Suprapubic skin (tissue), 4 donors: ENCODE measurements around the gene ADM. TPM values are rescaled to one million over a fixed set of nuclear protein-coding genes. Genes with fewer than 3 reads are reported as not detected.

Experiments used
- DNase-seq, 2 donors: peaks; one replicate each; pipeline ENCODE4 v3.0.0-alpha.2; 2019; ENCODE audit warnings: low spot score in 2 of 2
- H3K27ac ChIP-seq: fragments of 200-600 bp; sonication (generic); one replicate; pipeline ENCODE4 v1.5.1; 2019
- H3K27me3 ChIP-seq: fragments of 200-600 bp; sonication (generic); one replicate; pipeline ENCODE4 v1.5.1; 2019
- H3K36me3 ChIP-seq: fragments of 200-600 bp; sonication (generic); one replicate; pipeline ENCODE4 v1.5.1; 2019
- H3K4me1 ChIP-seq: fragments of 200-600 bp; sonication (generic); one replicate; pipeline ENCODE4 v1.5.1; 2019
- H3K4me3 ChIP-seq: fragments of 200-600 bp; sonication (generic); one replicate; pipeline ENCODE4 v1.5.1; 2019; ENCODE audit warnings: mild to moderate bottlenecking
- H3K9me3 ChIP-seq: fragments of 200-600 bp; sonication (generic); one replicate; pipeline ENCODE4 v1.5.1; 2019
- EP300 ChIP-seq: sonication (generic); formaldehyde crosslinking; IDR thresholded peaks from one replicate; pipeline ENCODE4 v1.6.1; 2017; ENCODE audit warnings: antibody characterized with exemption
- POLR2A ChIP-seq, 2 donors: fragments of 450-650 bp; IDR thresholded peaks; one replicate each; pipeline ENCODE4 v1.6.1; 2017; ENCODE audit warnings: antibody characterized with exemption in 2 of 2, mild to moderate bottlenecking in 2 of 2, moderate library complexity in 2 of 2
- POLR2AphosphoS5 ChIP-seq, 3 donors: sonication (generic); formaldehyde crosslinking; IDR thresholded peaks; one replicate each; pipeline ENCODE4 v1.6.1; 2017; ENCODE audit warnings: antibody characterized with exemption in 3 of 3
- WGBS: methylation state at CpG from one replicate; pipeline ENCODE4 v1.1.5; 2018; 5-methylcytosine and 5-hydroxymethylcytosine counted together
- total RNA-seq, 4 donors: library from RNA; depleted of rRNA; stranded (reverse); fragments of >200 nt; gene quantifications; one replicate each; pipeline ENCODE4 v1.1.0, GENCODE V29; 2016
- TF ChIP-seq, protein P1 (sequence below), 2 donors: fragments of 200-600 bp in 1 of 2; fragments of 450-650 bp in 1 of 2; sonication (generic) in 1 of 2; IDR thresholded peaks; one replicate each; pipeline ENCODE4 v1.5.1; 2016 to 2019; ENCODE audit warnings: antibody characterized with exemption in 2 of 2, mild to moderate bottlenecking in 1 of 2, moderate library complexity in 1 of 2

ADM gene
- total RNA-seq, 4 donors from 2014 or later = 48.7 to 140 (median 69.0) TPM

DNA sequence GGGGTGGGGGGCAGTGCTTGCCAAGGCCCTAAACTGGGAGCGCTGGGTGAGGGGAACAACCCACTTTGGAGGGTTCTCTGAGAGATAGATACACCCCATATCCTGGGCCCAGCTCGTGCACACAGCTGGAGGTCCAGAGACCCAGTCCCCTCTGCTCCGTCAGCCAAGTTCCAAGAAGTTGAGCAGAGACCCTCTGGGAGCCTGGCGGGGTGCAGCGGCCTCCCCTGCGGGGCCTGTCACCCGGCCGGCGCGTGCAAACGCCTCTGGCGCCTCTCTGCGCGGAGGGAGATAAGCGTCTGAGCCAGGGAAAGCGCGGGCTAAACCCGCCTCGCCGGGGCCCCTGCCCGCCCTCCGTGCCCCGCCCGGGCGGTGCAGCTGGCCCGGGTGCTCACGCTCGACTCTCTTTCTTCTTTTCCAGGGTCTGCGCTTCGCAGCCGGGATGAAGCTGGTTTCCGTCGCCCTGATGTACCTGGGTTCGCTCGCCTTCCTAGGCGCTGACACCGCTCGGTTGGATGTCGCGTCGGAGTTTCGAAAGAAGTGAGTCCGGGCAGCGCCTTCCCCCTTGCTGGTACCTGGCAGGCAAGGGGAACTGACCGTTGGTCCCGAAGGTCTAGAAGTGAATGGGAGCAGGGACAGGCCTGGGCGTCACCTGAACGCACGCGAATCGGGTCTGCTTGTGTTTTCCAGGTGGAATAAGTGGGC lies 540 bp downstream of the ADM start:
- 2% methylated on average over 11 of the region's 51 CpGs for WGBS
- Histone ChIP-seq H3K4me1 (peaks cover 69% of the 10 kb centered on the region), H3K27ac (peak overlapping the region; percentile 92), H3K9me3 (no peaks in the 10 kb centered on the region), H3K27me3 (no peaks in the 10 kb centered on the region), H3K4me3 (peak overlapping the region; percentile 89), H3K36me3 (no peaks in the 10 kb centered on the region)
- TF ChIP-seq, protein P1, sequence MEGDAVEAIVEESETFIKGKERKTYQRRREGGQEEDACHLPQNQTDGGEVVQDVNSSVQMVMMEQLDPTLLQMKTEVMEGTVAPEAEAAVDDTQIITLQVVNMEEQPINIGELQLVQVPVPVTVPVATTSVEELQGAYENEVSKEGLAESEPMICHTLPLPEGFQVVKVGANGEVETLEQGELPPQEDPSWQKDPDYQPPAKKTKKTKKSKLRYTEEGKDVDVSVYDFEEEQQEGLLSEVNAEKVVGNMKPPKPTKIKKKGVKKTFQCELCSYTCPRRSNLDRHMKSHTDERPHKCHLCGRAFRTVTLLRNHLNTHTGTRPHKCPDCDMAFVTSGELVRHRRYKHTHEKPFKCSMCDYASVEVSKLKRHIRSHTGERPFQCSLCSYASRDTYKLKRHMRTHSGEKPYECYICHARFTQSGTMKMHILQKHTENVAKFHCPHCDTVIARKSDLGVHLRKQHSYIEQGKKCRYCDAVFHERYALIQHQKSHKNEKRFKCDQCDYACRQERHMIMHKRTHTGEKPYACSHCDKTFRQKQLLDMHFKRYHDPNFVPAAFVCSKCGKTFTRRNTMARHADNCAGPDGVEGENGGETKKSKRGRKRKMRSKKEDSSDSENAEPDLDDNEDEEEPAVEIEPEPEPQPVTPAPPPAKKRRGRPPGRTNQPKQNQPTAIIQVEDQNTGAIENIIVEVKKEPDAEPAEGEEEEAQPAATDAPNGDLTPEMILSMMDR (IDR thresholded peaks at IDR 0.05) = no peak
- peak in 1 of 2 donors; percentile 3 for TF ChIP-seq POLR2A (IDR thresholded peaks at IDR 0.05)
- DNase-seq = no peak

DNA sequence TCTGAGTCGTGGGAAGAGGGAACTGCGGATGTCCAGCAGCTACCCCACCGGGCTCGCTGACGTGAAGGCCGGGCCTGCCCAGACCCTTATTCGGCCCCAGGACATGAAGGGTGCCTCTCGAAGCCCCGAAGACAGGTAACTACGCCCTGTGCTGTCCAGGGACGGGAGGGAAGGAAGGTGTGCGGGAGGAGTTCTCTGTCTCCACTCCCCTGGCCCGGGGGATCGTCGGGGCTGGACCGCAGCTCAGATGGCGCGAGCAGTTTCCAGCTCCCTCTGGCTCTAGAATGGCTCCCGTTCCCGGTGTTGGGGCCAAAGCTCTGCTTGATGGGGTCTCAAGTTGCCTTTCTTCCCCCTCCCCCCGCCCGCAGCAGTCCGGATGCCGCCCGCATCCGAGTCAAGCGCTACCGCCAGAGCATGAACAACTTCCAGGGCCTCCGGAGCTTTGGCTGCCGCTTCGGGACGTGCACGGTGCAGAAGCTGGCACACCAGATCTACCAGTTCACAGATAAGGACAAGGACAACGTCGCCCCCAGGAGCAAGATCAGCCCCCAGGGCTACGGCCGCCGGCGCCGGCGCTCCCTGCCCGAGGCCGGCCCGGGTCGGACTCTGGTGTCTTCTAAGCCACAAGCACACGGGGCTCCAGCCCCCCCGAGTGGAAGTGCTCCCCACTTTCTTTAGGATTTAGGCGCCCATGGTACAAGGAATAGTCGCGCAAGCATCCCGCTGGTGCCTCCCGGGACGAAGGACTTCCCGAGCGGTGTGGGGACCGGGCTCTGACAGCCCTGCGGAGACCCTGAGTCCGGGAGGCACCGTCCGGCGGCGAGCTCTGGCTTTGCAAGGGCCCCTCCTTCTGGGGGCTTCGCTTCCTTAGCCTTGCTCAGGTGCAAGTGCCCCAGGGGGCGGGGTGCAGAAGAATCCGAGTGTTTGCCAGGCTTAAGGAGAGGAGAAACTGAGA lies 1.4 kb downstream of the ADM start:
- DNase-seq = peak in 1 of 2 donors; percentile 76
- Histone ChIP-seq H3K27ac (peak overlapping the region; percentile 92), H3K36me3 (no peaks in the 10 kb centered on the region), H3K4me3 (peak overlapping the region; percentile 89), H3K27me3 (no peaks in the 10 kb centered on the region), H3K9me3 (no peaks in the 10 kb centered on the region), H3K4me1 (peaks cover 73% of the 10 kb centered on the region)
- TF ChIP-seq POLR2A (IDR thresholded peaks at IDR 0.05) (no peak), POLR2AphosphoS5 (IDR thresholded peaks at IDR 0.05) (no peak), EP300 (no peak)
- TF ChIP-seq, protein P1 (IDR thresholded peaks at IDR 0.05) = no peak
- 2% methylated on average over 14 of the region's 65 CpGs for WGBS

DNA sequence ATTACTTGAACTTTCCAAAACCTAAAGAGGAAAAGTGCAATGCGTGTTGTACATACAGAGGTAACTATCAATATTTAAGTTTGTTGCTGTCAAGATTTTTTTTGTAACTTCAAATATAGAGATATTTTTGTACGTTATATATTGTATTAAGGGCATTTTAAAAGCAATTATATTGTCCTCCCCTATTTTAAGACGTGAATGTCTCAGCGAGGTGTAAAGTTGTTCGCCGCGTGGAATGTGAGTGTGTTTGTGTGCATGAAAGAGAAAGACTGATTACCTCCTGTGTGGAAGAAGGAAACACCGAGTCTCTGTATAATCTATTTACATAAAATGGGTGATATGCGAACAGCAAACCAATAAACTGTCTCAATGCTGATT lies 2.1 kb downstream of the ADM start:
- WGBS = 12% methylated on average over 9 of the region's 9 CpGs
- no peaks in the 10 kb centered on the region for H3K36me3 ChIP-seq
- no peak for DNase-seq
- no peaks in the 10 kb centered on the region for H3K9me3 ChIP-seq
- H3K4me3 ChIP-seq = peak overlapping the region; percentile 89
- H3K27me3 ChIP-seq = no peaks in the 10 kb centered on the region
- TF ChIP-seq POLR2AphosphoS5 (IDR thresholded peaks at IDR 0.05) (no peak), POLR2A (IDR thresholded peaks at IDR 0.05) (no peak), EP300 (no peak)
- TF ChIP-seq, protein P1 (IDR thresholded peaks at IDR 0.05) = no peak
- peaks cover 71% of the 10 kb centered on the region for H3K4me1 ChIP-seq
- H3K27ac ChIP-seq = peak overlapping the region; percentile 92

DNA sequence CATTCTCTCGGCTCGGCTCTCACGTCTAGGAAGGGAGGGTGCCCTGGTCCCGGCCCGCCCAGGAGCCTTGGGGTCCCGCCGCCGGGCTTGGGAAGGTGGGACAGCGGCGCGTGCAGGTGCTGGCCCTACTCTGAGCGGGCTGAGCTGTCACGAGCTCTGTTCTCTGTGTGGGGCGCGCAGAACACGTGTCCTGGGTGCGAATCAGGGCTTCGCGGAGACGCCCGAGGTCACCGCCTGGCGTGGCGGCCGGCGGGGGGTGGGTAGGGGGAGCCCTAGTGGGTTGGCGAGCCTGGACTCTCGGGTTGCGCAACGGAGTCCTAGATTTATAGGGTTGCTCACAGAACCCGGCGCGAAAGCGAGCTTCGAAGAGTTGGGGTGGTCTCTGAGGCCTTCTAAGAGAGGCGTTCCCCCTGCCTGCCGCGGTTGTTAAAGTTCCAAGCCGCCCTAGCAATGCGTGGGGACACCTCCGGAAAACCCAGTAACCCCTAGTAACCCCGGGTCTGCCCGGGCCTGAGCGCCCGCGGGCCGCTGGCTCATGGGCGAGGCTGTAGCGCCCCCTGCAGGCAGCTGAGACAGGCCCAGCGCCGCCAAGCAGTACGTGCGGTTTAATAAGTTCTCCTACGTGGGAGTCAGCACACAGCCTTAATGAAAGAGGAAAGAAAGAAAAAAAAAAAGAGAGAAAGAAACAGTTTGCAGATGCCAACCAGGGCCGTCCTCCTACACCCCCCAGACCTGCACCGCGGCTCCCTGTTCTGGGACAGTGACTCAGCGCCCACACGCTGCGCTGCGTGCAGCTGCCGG lies 2.7 kb downstream of the ADM start:
- Histone ChIP-seq H3K27ac (peak overlapping the region; percentile 92), H3K4me3 (peak overlapping the region; percentile 89), H3K4me1 (peaks cover 66% of the 10 kb centered on the region), H3K27me3 (no peaks in the 10 kb centered on the region), H3K36me3 (no peaks in the 10 kb centered on the region), H3K9me3 (no peaks in the 10 kb centered on the region)
- WGBS = 2% methylated on average over 50 of the region's 62 CpGs
- TF ChIP-seq POLR2AphosphoS5 (IDR thresholded peaks at IDR 0.05) (peak in 2 of 3 donors; percentile 25 to 54), EP300 (no peak)
- TF ChIP-seq, protein P1 (IDR thresholded peaks at IDR 0.05) = peak; percentile 94 to 99
- DNase-seq = peak; percentile 91
